GM18868 (cell line): ENCODE measurements around the gene TRAF7.
"Not testable (repeated sequence)": the region's sequence is repeated elsewhere in the genome, so short reads cannot be mapped to it uniquely, and the experiment has no call there.

ENCODE experiments used
- ATAC-seq: cut with Tn5 transposase; IDR thresholded peaks from one replicate; pipeline ENCODE4 v1.9.1; 2021; ENCODE audit warnings: mild to moderate bottlenecking, moderate library complexity; ENCODE audit not compliant: unreplicated experiment

TRAF7 gene

DNA sequence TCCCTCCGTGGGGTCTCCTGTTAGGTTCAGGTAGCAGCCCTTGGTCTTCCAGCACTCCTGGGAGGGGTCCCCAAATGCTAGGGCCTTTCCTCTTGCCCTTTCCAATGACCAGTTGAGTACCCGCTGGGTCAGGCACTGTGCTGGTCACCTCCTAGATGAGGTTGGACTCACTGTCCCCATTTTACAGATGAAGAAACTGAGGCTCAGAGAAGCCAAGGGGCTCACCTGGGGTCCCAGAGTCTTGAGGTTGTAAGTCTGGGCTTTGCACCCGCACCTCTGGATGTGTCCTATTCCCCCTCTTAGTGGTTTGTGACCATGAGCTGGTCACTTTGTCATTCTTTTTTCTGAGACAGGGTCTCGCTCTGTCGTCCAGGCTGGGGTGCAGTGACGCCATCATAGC lies 42.2 kb downstream of the TRAF7 start:
- no peak for ATAC-seq

DNA sequence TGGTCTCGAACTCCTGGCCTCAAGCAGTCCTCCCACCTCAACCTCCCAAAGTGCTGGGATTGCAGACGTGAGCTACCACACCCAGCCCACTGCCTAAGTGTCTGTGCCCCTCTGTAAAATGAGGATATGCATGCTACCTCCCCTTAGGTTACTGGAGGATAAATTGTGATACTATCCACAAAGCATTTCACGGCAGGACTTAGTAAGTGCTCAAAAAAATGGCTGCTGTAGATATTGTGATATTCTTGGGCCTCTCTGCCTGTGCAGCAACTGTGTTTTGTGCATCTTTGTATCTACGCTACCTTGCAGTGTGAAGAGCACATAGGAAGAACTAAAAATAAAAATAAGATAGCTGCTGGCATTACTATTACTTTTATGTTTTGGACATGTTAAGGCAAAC lies 42.7 kb downstream of the TRAF7 start:
- ATAC-seq: no peak

DNA sequence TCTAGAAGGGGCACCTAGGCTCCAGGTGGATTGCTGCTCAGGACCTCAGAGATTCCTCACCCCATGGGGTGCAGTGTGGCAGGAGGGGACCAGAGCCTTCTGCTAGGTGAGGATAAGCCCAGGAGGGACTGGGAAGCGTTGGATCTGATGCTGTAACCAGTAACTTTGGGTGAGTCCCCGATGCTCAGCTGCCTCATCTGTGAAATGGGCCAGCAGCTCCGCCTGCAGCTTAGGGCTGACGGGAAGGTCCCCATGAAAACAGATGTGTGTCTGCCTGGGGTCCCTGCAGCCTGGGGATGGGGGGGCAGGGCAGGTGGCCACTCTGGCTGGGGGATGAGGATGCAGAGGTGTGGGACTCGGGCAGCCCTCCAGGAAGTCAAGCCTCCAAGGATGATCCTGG lies 43.5 kb downstream of the TRAF7 start:
- no peak for ATAC-seq

DNA sequence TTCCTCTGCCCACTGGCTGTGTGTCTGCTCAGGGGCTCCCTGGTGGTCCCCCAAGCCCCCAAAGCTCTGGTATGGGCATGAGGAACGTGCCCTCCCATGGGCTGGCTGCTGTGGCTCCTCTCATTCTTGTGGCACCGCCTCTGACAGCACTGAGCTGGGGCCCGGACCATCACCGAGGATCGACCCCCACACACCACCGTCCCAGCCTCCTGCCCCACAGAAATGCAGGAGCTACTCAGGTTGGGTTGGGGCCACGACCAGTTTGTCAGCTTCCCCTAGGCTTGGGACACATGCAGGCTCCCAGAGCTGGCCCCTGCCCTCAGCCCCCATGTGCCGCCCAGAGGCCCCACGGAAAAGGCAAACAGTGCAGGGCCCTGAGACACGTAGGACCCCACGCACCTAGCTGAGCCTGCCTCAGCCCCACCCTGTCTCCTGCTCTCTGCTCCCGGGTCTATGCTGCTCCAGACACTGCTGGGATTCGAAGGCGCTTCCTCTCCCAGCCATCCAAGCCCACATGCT lies 44.1 kb downstream of the TRAF7 start:
- ATAC-seq: no peak

DNA sequence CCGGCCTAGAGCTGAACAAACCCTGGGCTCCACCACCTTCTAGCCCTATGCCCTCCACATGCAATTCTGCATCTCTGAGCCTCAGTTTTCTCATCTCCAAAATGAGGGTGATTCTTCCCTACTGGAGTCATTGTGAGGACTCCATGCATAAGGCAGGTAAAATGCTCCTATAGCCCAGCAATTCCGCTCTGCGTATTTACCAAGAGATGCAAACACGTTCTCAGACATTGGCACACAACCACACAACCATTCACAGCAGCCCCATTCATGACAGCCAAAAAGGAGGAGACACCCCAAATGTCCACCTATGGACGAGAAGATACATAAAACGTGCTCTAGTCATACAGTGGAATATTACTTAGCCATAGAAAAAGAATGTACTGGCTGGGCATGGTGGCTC lies 44.7 kb downstream of the TRAF7 start:
- ATAC-seq: no peak

DNA sequence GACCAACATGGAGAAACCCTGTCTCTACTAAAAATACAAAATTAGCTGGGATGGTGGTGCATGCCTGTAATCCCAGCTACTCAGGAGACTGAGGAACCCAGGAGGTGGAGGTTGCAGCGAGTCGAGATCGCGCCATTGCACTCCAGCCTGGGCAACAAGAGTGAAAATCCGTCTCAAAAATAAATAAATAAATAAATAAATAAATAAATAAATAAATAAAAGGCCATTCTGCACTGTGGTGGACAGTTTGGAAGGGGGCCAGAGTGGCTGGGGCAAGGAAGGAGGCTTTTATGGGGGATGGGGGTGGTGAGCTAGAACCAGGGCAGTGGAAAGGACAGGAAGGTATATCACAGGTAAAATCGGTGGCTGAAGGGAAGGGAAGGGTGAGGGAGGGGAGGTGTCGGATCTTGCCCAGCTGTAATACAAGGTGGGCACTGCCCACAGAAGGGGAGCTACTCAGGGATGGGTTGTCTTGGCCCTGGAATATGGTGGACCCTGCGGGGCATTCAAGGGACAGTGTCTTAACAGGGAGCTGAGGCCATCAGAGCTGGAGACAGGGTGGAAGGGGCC lies 47.6 kb downstream of the TRAF7 start:
- not testable (repeated sequence) for ATAC-seq

DNA sequence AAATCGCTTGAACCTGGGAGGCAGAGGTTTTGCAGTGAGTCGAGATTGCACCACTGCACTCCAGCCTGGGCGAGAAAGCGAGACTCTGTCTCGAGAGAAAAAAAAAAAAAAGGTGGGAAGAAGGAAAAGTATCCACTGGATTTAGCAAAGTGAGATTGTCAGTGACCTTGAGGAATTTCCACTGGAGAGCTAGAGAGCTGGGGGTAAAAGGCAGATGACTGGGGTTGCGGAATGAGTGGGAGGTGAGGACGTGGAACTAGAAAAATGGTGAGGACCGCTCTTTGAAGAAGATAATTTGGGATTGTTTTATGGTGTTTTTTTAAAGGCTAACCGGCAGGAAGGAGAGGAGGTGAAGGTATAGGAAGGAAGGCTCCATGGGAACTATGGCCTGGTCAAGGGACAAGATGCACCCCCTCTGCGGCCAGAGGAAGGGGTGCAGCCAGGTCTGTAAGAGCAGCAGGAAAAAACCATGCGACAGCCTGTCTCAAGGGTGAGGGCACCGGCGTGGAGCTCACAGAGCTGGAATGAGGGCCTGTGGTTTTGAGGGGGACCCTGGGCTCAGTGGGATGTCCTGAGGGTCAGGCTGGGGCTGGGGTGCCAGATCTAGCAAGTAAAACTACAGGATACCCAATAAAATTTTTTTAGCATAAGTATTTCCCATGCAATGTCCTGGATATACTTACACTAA lies 49.0 kb downstream of the TRAF7 start:
- ATAC-seq: no peak

DNA sequence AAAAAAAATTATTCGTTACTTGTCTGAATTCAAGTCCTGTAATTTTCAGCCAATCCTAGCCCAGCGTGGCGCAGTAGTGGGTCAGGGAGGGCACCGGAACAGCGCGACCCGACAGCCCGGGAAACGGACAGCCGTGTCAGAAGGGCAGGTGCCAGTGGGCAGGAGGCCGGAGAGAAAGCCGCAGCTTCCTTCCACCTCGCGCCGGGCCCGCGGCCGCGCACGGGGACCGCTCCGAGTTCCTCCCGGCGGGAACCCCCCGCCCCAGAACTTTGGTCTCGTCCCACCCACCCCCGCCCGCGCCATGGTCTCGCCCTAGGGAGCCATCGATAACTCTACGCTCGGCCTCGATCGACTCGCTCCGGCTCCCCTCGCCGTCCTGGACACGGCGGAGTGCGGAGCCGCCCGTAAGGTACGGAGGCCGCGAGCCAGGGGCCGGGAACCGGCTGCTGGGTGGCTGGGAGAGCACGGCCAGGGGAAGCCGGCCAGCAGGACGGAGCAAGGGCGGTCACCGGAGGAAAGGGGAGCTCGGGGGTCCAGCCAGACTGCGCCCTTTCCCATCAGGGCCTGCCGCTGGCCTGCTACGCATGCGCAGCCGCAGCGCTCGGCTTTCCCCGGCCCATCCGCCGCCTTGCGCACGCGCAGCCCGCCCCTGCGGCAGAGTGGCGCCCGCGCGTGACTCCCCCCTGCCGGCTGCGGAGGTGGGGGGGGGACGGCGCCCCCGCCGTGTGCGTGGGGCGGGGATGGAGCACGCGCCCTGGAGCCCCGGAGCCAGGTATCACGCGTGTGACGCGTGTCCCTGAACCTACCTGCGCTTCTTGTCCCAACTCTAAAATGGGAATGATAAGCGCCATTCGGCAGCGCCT lies 49.8 kb downstream of the TRAF7 start, which contains the start of gene MLST8:
MLST8 (plus strand) TSS at position 351 of the 863 bp plus-strand sequence. CDS start 632 bp downstream, outside the sequence.
- ATAC-seq: peak; percentile 77

DNA sequence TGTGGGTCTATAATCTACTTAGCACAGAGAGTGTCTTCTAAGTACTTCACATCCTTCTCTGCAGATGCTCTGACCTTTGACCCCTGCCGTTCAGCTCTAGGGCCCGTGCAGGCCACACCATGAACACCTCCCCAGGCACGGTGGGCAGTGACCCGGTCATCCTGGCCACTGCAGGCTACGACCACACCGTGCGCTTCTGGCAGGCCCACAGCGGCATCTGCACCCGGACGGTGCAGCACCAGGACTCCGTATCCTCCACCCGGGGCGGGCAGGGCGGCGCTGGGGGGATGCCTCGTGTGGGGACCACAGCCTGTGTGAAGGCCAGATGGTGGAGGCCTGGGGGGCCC lies 50.4 kb downstream of the TRAF7 start:
- ATAC-seq: peak; percentile 13

DNA sequence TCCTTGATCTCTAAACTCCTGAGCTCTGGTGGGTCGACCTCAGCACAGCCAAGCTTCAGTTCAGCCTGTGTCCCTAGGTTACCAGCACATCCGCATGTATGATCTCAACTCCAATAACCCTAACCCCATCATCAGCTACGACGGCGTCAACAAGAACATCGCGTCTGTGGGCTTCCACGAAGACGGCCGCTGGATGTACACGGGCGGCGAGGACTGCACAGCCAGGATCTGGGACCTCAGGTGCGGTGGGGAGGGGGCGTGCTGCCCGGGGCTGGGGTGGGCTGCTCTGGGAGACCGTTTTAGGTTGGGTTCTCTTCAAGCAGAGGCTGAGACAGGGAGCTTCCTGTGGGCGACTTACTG lies 50.8 kb downstream of the TRAF7 start:
- no peak for ATAC-seq

DNA sequence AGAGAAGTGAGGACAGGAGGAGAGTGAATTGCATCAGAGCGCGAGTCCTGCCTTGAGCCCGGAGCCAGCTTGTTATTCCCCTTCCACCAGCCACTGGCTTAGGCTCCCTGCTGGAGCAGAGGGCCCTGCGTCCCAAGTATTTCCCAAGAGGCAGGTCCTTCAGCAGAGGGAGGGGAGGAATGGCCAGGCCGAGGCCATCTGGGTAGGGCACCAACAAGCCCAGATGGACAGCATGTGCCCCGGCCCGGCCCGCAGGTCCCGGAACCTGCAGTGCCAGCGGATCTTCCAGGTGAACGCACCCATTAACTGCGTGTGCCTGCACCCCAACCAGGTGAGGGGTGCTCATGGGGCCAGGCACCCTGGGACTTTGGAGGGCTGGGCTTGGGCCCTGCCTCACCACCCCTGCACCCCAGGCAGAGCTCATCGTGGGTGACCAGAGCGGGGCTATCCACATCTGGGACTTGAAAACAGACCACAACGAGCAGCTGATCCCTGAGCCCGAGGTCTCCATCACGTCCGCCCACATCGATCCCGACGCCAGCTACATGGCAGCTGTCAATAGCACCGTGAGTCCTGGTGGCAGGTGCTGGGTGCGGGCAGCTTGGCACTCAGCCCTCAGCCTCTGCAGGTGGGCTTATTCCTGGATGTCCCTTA lies 51.3 kb downstream of the TRAF7 start:
- ATAC-seq: no peak

DNA sequence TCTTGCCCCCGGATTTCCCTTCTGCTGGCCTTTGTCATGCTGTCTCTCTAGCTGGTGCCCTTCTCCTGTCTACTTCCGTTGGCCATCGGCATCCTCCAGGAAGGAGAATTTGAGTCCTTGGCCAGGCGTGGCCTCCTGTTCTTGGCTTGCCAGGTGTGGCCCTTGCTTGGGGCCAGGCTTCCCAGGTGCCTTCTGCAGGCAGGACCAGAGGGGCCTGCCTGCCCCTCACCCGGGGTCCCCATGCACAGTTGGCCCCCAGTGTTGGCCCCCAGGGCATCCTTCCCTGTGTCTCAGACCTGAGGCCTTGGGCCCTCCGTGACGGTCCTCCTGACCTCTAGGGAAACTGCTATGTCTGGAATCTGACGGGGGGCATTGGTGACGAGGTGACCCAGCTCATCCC lies 52.3 kb downstream of the TRAF7 start:
- no peak for ATAC-seq

DNA sequence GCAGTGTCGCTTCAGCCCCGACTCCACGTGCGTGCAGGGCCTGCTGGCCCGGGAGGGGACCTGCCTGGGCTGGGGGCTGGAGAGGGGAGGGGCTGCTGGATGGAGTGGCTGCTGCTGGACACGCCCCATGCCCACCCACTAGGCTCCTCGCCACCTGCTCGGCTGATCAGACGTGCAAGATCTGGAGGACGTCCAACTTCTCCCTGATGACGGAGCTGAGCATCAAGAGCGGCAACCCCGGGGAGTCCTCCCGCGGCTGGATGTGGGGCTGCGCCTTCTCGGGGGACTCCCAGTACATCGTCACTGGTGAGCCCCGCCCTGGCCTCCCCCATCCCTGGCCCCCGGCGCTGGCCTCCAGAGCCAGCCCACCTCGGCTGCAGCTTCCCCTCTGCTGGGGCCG lies 52.7 kb downstream of the TRAF7 start:
- no peak for ATAC-seq

DNA sequence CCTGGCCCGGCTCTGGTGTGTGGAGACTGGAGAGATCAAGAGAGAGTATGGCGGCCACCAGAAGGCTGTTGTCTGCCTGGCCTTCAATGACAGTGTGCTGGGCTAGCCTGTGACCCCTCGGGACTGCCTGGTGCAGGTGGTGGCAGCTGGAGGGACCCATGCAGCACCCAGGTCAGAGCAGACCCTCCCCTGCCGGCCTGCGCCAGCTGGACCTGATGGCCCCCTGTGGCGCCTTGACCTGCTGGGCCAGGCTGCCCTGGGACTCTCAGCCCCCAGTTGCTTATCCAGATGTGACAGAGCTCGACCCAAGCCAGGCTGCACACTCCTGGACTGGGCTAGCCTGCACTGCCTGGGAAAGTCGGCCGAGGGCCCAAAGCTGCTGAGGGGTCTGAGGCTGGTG lies 53.2 kb downstream of the TRAF7 start:
- ATAC-seq: no peak

DNA sequence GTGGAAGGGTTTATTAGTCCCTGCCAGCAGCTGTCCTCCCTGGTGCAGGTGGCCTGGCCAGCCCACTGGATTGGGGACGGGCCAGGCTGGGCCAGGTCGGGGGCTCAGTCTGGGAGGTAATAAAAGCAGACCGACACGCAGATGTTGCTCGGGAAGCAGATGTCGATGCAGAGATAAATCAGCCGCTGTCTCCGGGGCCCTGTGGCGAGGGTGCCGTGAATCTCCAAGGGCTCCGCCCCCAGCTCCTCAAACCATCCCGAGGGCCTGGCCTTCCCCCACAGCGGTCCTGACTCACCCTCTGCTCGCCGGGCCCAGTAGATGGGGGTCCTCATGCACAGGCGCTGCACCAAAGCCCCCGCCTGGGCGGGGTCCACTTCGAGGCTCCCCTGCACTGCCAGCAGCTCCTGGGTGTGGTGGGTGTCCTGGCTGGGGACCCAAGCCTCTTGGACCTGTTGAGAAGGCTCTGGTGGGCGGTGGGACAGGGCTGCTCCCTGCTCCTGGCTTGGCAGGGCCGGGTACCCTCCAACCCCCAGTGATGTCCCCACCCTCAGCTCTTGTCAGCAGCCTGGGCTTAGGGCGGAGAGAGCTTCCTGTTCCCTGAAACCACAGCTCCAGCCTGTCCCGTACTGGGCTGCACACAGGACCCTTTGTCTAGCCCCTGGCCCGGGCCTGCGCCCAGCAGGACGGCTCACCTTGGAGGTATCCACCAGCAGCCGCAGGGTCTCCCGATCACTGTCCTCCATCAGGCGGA lies 53.9 kb downstream of the TRAF7 start:
- ATAC-seq: no peak

DNA sequence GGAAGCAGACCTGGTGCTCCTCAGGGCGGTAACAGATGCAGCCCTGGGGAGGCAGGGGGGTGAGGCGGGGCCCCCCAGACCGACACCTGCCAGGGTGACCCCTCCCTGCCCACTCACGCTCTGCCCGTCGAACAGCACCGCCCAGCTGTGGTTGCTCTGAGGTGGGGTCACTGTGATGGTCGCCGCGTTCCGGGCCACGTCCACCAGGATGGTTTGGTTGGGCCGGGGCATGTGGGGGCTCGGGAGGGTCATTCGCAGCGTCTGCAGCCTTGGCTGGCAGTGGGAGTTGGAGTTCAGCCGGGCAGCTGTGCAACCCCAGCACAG lies 54.4 kb downstream of the TRAF7 start:
- no peak for ATAC-seq

DNA sequence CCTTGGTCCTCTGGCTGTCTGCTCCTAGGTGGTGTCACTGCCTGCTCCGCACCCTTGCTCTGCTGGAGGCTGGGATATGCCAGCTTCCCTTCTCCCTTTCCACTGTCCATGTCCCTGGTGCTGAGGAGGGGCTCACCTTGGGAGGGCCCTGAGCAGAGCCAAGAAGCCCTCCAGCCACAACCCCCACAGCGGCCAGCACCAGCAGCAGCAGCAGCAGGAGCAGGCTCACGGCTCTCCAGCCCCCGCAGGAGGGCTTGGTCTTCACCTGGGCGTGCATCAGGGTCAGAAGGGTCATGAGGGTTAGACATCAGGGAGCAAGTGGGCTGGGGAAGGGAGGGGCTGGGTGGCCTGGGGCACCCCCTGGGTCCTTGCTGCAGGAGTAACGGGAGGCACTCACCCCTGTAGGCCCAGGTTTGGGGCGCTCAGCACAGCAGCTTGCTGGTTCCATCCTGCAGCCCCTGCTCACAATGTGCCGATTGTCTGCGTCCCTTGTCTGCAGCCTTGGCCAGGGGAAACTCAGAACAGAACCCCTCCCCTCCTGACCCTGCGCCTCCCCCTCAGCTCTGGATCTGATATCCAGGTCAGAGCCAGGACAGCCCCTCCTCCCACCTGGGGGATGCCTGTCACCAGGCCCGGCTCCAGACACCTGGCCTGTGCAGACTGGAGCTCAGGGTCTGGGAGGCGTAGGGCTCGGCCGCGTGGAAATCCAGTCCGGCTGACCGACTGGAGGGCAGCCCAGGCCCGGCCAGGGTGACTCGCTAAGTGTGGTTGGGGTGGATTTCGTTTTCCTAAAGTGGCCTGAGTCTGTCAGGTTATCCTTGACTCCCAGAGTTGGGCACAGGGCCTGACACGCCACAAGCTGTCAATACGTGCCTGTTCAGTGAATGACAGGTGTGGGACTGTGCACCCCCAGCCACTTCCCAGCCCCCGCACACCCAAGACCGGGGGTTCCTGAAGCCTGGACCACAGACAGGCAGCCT lies 55.1 kb downstream of the TRAF7 start, which contains the start of gene BRICD5:
BRICD5 (minus strand) TSS at position 478 of the 980 bp plus-strand sequence; CDS start at position 448, 30 bp downstream.
- no peak for ATAC-seq

DNA sequence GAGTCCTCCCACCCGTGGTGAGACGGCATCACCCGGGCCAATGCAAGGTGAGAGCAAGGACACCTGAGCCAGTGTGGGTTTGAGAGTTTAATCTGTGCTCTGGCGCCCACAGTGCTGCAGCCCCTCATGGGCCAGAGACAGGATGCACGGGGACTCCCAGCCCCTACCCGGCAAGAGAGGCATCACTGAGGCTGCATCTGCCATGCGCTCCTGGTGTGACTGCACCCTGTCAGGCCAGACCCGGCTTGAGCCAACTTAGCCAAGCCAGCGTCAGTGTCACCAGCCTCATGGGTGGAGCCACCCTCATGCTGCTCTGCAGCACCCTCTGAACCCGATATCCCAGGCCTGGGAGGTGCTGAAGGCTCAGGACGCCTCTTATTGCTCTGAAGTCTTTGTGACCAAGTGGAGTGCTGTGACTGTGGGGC lies 56.4 kb downstream of the TRAF7 start:
- ATAC-seq: no peak
